GM06990 (cell line): ENCODE measurements around the gene GUCA2A.
"Not testable (repeated sequence)": the region's sequence is repeated elsewhere in the genome, so short reads cannot be mapped to it uniquely, and the experiment has no call there.

Experiments
- DNase-seq: peaks from one replicate; pipeline ENCODE4 v3.0.0-alpha.2; 2011; ENCODE audit not compliant: insufficient read length; ENCODE audit errors: extremely low read depth
- H3K27me3 ChIP-seq: replicated peaks from 2 replicates; pipeline ENCODE4 v1.6.0; 2011; ENCODE audit warnings: low read length; ENCODE audit not compliant: control insufficient read depth, insufficient read depth
- H3K36me3 ChIP-seq: 2 replicates; pipeline ENCODE4 v1.5.1; 2011; ENCODE audit warnings: low read length; ENCODE audit not compliant: control insufficient read depth, insufficient read depth
- H3K4me3 ChIP-seq: replicated peaks from 2 replicates; pipeline ENCODE4 v1.5.1; 2011; ENCODE audit warnings: low read depth, mild to moderate bottlenecking, control low read depth, low read length
- TF ChIP-seq, protein P1 (sequence below): IDR thresholded peaks from 2 replicates; pipeline ENCODE4 v1.5.1; 2011; ENCODE audit warnings: low read length, control low read depth, mild to moderate bottlenecking, inconsistent platforms; ENCODE audit not compliant: insufficient read depth, poor library complexity, severe bottlenecking

Gene GUCA2A, protein sequence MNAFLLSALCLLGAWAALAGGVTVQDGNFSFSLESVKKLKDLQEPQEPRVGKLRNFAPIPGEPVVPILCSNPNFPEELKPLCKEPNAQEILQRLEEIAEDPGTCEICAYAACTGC

DNA sequence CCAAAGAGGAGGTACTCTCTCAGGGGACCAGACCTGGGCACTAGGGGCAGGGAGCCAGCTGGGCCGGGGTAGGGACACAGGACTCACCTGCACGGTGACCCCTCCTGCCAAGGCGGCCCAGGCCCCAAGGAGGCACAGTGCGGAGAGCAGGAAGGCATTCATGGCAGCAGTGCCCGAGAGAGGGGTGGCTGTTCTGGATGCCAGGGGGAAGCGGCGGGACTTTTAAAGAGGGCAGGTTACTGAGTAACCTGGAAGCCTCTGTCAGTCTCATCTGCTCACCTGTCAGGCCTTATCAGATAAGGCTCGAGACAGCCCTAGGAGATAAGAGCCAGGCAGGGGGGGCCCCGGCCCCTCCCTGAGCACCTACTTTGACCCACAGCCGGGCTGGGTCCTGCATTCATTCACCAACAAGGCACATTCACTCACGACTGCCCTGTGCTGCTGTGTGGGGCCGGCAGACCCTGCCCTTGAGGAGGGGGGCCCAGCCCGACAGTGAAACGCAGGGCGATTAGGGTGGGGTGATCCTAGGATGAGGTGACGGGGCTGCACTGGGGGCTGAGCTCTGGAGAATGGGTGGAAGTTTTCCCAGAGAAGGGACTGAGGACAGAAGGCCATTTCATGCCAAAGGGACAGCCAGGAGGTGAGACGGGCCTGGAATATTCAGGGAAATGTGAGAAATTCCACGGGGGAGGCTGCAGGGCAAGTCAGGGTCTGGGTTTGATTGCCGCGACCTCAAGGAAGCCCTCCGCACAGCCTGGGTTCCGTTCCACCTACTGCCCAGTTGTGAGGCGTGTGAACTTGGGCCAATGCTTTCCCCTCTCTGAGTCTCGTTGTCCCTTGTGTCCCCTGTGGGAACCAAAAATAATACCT is at the start of gene GUCA2A:
TSS of gene GUCA2A (minus strand) at position 195 of the 870 bp plus-strand sequence. CDS start at position 162, 33 bp downstream.
- TF ChIP-seq, protein P1, sequence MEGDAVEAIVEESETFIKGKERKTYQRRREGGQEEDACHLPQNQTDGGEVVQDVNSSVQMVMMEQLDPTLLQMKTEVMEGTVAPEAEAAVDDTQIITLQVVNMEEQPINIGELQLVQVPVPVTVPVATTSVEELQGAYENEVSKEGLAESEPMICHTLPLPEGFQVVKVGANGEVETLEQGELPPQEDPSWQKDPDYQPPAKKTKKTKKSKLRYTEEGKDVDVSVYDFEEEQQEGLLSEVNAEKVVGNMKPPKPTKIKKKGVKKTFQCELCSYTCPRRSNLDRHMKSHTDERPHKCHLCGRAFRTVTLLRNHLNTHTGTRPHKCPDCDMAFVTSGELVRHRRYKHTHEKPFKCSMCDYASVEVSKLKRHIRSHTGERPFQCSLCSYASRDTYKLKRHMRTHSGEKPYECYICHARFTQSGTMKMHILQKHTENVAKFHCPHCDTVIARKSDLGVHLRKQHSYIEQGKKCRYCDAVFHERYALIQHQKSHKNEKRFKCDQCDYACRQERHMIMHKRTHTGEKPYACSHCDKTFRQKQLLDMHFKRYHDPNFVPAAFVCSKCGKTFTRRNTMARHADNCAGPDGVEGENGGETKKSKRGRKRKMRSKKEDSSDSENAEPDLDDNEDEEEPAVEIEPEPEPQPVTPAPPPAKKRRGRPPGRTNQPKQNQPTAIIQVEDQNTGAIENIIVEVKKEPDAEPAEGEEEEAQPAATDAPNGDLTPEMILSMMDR = no peak
- H3K36me3 ChIP-seq = no peaks in the 10 kb centered on the region
- no peak within 1 kb of the TSS for H3K4me3 ChIP-seq
- H3K27me3 ChIP-seq = no peaks in the 10 kb centered on the region
- DNase-seq = no peak

DNA sequence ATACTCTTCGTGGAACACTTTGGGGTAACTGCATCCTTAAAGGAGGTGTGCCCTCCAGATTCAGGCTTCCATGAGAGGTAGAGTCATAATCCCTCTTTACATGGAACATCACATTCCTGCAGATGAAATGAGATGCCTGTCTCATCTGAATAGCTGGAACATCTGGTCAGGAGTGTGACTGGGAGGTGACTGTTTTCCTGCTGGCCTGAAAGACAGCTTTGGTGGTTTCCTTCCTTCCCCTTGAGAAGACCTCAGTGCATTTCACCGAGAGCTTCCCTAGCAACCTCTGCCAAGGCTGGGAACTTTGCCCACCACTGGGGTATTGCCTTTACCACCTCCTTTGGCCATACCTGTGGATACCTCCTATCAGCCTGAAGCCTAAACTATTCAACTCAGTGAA is 46.7 kb upstream of the GUCA2A start:
- no peak for DNase-seq
- TF ChIP-seq, protein P1 = no peak
- no peaks in the 10 kb centered on the region for H3K27me3 ChIP-seq
- no peak overlapping the region for H3K4me3 ChIP-seq
- peaks cover 2% of the 10 kb centered on the region for H3K36me3 ChIP-seq

DNA sequence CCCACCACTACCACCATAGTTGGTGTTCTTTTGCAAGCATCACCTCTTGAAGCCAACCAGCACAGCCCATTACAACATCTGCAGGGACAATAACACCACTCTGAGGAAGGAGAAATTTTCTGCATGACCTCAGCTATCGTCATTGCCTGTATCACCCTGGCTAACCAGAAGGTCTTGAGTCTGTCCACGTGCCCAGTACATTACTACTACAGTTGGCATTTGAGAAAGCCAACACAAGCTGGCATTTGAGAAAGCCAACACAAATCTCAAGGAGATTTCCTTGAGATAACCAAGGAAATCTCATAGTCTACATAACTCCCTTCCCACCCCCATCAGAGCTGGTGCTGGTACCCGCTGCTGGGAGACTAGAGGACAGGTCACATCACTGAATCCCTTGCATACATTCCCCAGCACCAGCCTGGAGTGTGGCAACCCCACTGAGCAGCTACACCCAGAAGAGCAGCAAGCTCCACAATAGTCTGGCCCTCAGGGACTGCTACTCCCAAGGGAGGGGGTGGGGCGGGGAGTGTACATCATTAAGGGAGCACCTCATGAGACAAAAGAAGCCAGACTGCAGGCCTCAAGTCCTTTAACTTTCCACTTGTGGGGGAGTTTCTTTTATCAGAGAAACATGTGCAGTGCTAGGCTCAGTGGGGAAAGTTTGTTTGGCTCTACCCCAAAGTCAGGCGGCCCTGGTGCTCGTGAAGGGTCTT is 46.0 kb upstream of the GUCA2A start:
- H3K36me3 ChIP-seq = peaks cover 2% of the 10 kb centered on the region
- no peaks in the 10 kb centered on the region for H3K27me3 ChIP-seq
- no peak overlapping the region for H3K4me3 ChIP-seq
- no peak for DNase-seq
- TF ChIP-seq, protein P1 = no peak

- peaks cover 2% of the 10 kb centered on the region for H3K36me3 ChIP-seq
- TF ChIP-seq, protein P1 = no peak
- no peak for DNase-seq
- no peak overlapping the region for H3K4me3 ChIP-seq
- no peaks in the 10 kb centered on the region for H3K27me3 ChIP-seq
These were observed 45.1 kb upstream of the GUCA2A start for GRCh38 chr1:42209526-42210251.

DNA sequence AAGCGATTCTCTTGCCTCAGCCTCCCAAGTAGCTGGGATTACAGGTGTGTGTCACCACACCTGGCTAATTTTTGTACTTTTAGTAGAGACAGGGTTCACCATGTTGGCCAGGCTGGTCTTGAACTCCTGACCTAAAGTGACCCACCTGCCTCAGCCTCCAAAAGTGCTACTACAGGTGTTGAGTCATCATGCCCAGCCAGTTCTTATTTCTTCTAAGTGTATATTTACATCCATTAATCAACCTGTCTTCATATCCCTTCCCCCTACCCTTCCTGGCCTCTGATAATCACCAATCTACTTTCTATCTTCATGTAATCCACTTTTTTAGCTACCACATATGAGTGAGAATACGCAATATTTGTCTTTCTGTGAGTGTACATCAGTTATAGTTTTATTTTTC is 42.4 kb upstream of the GUCA2A start:
- not testable (repeated sequence) for H3K36me3 ChIP-seq, DNase-seq, H3K27me3 ChIP-seq, H3K4me3 ChIP-seq
